MG63 (cell line): ENCODE measurements around the gene SPINK5. TPM values are rescaled to one million over a fixed set of nuclear protein-coding genes. Genes with fewer than 3 reads are reported as not detected.

Experiments
- DNase-seq: peaks from one replicate; pipeline ENCODE4 v3.0.0-alpha.2; 2020
- H3K27me3 ChIP-seq: fragments of 250-450 bp; sonication (Bioruptor Pico); 2 replicates; pipeline ENCODE4 v1.5.1; 2020; ENCODE audit warnings: mild to moderate bottlenecking, moderate library complexity
- H3K36me3 ChIP-seq: fragments of 250-450 bp; sonication (Bioruptor Pico); 2 replicates; pipeline ENCODE4 v1.5.1; 2020; ENCODE audit warnings: mild to moderate bottlenecking, moderate library complexity
- H3K4me3 ChIP-seq: fragments of 250-450 bp; sonication (Bioruptor Pico); 2 replicates; pipeline ENCODE4 v1.5.1; 2020; ENCODE audit warnings: mild to moderate bottlenecking, moderate library complexity
- H3K9me3 ChIP-seq: fragments of 250-450 bp; sonication (Bioruptor Pico); 2 replicates; pipeline ENCODE4 v1.5.1; 2020; ENCODE audit warnings: mild to moderate bottlenecking, moderate library complexity
- total RNA-seq: library from RNA; depleted of rRNA; stranded (reverse); fragments of >200 nt; shearing (Covaris generic); gene quantifications from 2 replicates; pipeline ENCODE4 v1.2.3, GENCODE V29; 2014; ENCODE audit warnings: low replicate concordance

SPINK5 gene
- total RNA-seq, 1 experiment from 2014 or later, result not detected

- Histone ChIP-seq H3K4me3 (no peak overlapping the region), H3K9me3 (no peaks in the 10 kb centered on the region; the same call in 1 of the 2 replicates), H3K36me3 (no peaks in the 10 kb centered on the region), H3K27me3 (no peaks in the 10 kb centered on the region; the same call in 1 of the 2 replicates)
- DNase-seq, result peak; percentile 19
Observed at GRCh38 chr5:148085977-148086705, 22.4 kb downstream of the SPINK5 start.

DNA sequence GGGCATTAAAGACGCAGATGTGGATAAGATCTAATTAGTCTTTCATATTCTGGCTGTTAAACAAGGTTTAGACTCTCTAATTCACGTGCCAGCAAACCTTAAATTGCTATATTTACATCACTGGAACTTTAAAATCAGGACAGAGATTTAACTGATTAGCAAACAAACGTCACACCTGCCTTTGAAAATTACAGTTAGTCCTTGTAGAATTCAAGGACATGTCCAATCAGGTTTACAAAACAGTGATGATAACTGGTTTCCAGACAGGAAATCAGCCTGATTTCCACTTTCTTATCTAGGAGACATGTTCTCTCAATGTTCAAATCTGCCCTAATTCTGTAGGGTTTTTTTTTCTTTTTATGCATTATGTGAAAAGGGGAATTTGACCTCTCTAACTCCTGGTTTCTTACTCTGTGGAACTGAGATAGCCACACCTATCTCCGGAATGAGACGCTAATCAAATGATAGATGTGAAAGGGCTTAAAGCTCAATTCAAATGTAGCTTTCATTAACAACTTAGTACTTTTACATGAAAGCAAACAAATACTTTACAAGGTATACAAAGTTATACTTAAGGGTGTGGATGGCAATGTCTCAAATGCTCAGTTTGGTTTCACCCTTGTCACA, 26.5 kb downstream of the SPINK5 start:
- Histone ChIP-seq H3K36me3 (no peaks in the 10 kb centered on the region), H3K27me3 (peaks cover 12% of the 10 kb centered on the region; the same call in 1 of the 2 replicates), H3K9me3 (no peaks in the 10 kb centered on the region), H3K4me3 (no peak overlapping the region)
- no peak for DNase-seq

- DNase-seq, result no peak
Observed at GRCh38 chr5:148090773-148091250, 27.0 kb downstream of the SPINK5 start.

GRCh38 chr5:148091991-148092964, 28.5 kb downstream of the SPINK5 start:
- Histone ChIP-seq H3K36me3 (no peaks in the 10 kb centered on the region), H3K27me3 (peaks cover 23% of the 10 kb centered on the region; the same call in 1 of the 2 replicates), H3K9me3 (no peaks in the 10 kb centered on the region), H3K4me3 (no peak overlapping the region)
- DNase-seq, result no peak

More at GRCh38 chr5:148090773-148091250, 27.0 kb downstream of the SPINK5 start:
- Histone ChIP-seq H3K4me3 (no peak overlapping the region), H3K9me3 (no peaks in the 10 kb centered on the region), H3K36me3 (no peaks in the 10 kb centered on the region), H3K27me3 (peaks cover 17% of the 10 kb centered on the region; the same call in 1 of the 2 replicates)

DNA sequence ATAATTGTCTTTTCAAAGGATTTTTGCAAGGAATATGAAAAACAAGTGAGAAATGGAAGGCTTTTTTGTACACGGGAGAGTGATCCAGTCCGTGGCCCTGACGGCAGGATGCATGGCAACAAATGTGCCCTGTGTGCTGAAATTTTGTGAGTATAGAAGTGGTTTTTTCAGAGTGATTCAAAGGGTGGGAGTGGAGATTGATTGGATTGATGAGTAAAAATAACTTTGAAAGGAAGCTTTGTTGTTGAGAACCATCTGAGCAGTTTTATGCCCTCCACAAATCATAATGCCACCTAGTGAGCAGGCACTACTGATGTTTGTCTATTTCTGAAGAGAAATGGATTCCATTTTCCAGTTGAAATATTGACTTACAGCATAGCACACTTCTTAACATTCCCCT, 30.6 kb downstream of the SPINK5 start:
- Histone ChIP-seq H3K9me3 (no peaks in the 10 kb centered on the region), H3K27me3 (peaks cover 23% of the 10 kb centered on the region; the same call in 1 of the 2 replicates), H3K36me3 (no peaks in the 10 kb centered on the region), H3K4me3 (no peak overlapping the region)
- no peak for DNase-seq

DNA sequence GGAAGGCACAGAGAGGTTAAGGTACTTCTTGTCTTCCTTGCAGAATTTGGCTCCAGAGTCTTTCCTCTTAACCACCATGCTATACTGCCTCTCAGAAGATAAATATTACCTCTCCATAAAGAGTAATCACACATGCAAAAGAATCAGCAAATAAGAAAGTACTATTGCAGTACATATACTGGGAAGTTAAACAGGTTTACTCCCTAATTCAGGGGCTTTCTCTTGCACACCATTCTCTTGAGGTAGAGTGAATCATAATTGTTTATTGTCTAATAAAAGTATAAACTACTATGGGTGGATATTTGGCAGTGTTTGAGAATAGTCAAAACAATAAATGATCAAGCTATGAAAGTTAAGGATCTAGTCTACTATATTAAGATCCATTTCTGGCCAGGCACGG, 40.4 kb downstream of the SPINK5 start:
- Histone ChIP-seq H3K4me3 (no peak overlapping the region), H3K27me3 (peaks cover 2% of the 10 kb centered on the region; the same call in 1 of the 2 replicates), H3K36me3 (no peaks in the 10 kb centered on the region), H3K9me3 (no peaks in the 10 kb centered on the region)
- DNase-seq, result no peak

GRCh38 chr5:148107608-148108007, 43.8 kb downstream of the SPINK5 start:
- no peaks in the 10 kb centered on the region for H3K36me3 ChIP-seq
- no peaks in the 10 kb centered on the region for H3K9me3 ChIP-seq
- no peak for DNase-seq
- H3K4me3 ChIP-seq, result no peak overlapping the region
- H3K27me3 ChIP-seq, result peaks cover 4% of the 10 kb centered on the region; the same call in 1 of the 2 replicates

DNA sequence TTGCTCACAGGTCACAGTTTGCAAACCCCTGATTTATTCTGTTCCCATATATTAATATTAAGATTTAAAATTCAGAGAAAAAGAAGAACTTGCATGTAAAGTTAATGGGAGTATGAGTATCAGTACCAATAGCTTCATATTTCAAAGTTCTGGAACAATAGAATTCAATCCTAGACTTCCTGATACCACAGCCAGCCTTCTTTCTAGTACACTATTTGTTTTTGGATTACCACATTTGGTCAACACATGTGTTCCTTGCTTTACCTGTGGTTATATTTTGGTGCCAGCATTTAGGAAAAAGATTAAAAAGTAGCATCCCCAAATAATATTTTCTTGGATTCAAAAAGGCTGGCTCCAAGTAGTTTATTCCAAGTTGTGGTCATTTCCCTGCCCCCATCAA, 49.5 kb downstream of the SPINK5 start:
- no peak for DNase-seq
- Histone ChIP-seq H3K36me3 (no peaks in the 10 kb centered on the region), H3K9me3 (no peaks in the 10 kb centered on the region), H3K4me3 (no peak overlapping the region), H3K27me3 (peaks cover 7% of the 10 kb centered on the region; the same call in 1 of the 2 replicates)

- no peaks in the 10 kb centered on the region for H3K36me3 ChIP-seq
- no peak overlapping the region for H3K4me3 ChIP-seq
- no peak for DNase-seq
- H3K27me3 ChIP-seq, result peaks cover 5% of the 10 kb centered on the region
- H3K9me3 ChIP-seq, result no peaks in the 10 kb centered on the region
Observed at GRCh38 chr5:148120317-148120716, 56.5 kb downstream of the SPINK5 start.

DNA sequence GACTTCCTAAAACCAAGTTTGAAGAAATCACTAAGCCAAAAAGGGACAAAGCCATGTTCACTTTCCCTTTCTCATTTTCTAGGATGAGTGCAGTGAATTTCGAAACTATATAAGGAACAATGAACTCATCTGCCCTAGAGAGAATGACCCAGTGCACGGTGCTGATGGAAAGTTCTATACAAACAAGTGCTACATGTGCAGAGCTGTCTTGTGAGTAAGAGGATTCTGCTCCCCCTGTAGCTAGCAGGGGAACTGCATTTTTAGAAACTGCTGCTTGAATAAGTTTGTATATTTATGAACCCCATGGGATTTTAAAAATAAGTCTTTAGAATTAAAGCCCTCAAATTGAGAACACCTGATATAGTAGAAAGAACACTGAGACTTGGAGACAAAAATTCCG, 61.9 kb downstream of the SPINK5 start:
- H3K36me3 ChIP-seq, result no peaks in the 10 kb centered on the region
- no peaks in the 10 kb centered on the region for H3K9me3 ChIP-seq
- peaks cover 5% of the 10 kb centered on the region; the same call in 1 of the 2 replicates for H3K27me3 ChIP-seq
- no peak for DNase-seq
- no peak overlapping the region for H3K4me3 ChIP-seq

- no peak overlapping the region for H3K4me3 ChIP-seq
- H3K27me3 ChIP-seq, result peaks cover 12% of the 10 kb centered on the region
- H3K9me3 ChIP-seq, result no peaks in the 10 kb centered on the region
- no peak for DNase-seq
- H3K36me3 ChIP-seq, result no peaks in the 10 kb centered on the region
Observed at GRCh38 chr5:148135091-148136048, 71.6 kb downstream of the SPINK5 start.

GRCh38 chr5:148140846-148141245, 77.1 kb downstream of the SPINK5 start:
- Histone ChIP-seq H3K27me3 (peaks cover 9% of the 10 kb centered on the region), H3K9me3 (0 out of 2 replicates have a peak, but pooled peaks cover 3% of the 10 kb centered on the region), H3K36me3 (no peaks in the 10 kb centered on the region), H3K4me3 (no peak overlapping the region)
- no peak for DNase-seq

DNA sequence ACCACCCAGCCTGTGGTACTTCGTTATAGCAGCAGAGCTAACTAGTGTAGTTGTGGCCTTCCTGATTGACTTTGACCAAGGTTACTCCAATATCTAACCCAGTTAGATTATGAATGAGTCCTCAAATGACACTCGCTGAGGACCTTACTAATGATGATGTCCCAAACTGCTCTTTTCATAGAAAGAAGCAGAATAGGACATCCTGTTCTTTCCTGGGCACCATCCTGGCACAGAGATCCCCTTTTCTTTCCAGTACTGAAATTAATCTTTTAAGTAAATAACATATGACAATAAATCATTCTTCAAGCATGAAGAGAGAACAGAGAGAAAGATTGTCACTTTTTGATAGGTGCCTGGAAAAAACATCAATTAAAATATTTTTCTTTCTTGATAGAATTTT, 77.9 kb downstream of the SPINK5 start:
- peaks cover 9% of the 10 kb centered on the region for H3K27me3 ChIP-seq
- DNase-seq, result no peak
- H3K4me3 ChIP-seq, result no peak overlapping the region
- H3K9me3 ChIP-seq, result 0 out of 2 replicates have a peak, but pooled peaks cover 3% of the 10 kb centered on the region
- no peaks in the 10 kb centered on the region for H3K36me3 ChIP-seq

DNA sequence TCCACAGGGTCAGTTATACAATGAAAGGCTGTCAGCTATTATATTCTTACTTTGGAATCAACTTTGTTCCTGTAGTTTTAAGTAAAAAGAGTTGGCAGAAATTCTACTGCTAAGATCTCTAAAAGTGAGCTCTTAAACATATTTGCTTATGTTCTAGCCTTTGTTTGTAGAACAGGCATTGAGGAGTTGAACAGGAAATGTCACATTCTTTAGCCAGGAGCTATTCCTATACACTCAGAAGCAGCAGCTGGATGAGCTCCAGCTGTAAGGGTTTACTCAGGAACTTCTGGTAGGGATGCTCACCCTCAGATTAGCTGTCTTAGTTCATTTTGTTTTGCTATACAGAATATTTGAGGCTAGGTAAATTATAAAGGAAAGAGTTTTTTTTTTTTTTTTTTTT, 82.1 kb downstream of the SPINK5 start:
- peak; percentile 76 for DNase-seq
- no peaks in the 10 kb centered on the region for H3K36me3 ChIP-seq
- H3K4me3 ChIP-seq, result no peak overlapping the region
- H3K9me3 ChIP-seq, result 0 out of 2 replicates have a peak, but pooled peaks cover 3% of the 10 kb centered on the region
- 0 out of 2 replicates have a peak, but pooled peaks cover 2% of the 10 kb centered on the region for H3K27me3 ChIP-seq

DNA sequence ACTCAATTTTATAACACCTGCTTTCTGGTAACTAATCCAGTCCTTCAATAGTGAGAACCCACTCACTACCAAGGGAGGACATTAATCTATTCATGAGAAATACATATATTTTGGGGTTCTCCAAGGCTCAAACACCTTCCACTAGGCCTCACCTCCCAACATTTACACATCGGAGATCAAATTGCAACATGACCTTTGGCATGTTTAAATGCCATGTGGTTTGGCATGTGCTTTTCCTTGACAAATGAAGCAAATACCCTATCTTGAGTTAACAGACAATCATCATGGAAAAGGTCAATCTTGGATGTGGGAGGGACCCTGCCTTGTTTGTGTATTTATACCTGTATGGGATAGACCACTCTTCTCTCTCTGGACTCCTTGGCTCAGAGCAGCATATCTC, 82.7 kb downstream of the SPINK5 start:
- Histone ChIP-seq H3K4me3 (no peak overlapping the region), H3K36me3 (no peaks in the 10 kb centered on the region), H3K27me3 (0 out of 2 replicates have a peak, but pooled peaks cover 2% of the 10 kb centered on the region), H3K9me3 (0 out of 2 replicates have a peak, but pooled peaks cover 3% of the 10 kb centered on the region)
- no peak for DNase-seq
